HG03520 (cell line): ENCODE measurements around the gene SND1.

Experiments used
- ATAC-seq: cut with Tn5 transposase; IDR thresholded peaks from one replicate; pipeline ENCODE4 v1.9.1; 2021; ENCODE audit warnings: mild to moderate bottlenecking, moderate library complexity; ENCODE audit not compliant: unreplicated experiment

SND1 gene

DNA sequence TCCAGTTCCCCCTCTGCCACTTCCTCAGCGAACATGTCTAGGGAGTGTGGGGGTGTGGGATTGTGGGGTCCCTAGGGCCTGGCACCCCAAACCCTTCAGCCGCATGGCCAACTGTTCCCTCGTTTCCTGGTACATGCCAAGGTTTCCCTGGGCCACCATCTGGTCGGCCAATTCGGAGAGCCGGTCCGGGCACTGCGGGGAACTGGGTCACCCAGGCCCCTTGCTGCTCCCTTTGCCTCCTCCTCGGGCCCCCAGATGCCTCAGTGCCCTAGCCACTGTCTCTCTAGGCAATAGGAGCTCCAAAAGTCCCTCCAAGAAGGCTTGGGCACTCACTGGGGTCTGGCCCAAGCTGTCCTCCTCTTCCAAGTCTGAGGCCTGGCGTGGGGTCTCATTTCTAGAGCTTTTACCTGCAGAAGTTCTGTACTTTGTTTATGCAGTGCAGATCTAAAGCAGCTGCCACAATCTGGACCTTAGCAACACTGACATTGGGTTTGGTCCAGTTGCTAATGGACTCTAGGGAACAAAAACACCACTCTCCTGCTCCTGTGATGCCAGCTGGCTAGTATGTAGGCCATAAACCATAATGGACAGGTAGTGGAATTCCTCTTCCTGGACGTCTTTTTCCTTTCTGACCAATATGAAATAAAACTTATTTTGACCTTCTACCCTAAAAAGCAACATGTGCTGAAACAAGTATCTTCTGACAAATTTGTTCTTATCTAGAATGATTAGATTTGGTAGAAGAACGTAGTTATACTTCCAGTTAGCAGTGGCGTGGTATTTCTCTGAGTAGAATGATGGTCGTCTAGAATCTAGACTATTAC is 206.3 kb downstream of the SND1 start:
- no peak for ATAC-seq

DNA sequence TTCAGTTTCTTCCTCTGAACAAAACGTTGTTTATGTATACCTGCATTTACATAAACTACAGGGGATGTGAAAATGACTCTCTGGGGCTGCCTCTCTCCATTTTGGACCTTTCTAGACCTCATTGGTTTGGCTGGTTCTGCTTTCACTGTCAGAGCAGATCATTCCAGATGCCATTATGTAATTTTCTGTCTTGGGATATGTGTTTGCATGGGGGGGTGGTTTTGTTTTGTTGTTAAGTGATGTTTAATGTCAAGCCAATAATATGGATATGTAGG is 206.9 kb downstream of the SND1 start:
- peak; percentile 46 for ATAC-seq

DNA sequence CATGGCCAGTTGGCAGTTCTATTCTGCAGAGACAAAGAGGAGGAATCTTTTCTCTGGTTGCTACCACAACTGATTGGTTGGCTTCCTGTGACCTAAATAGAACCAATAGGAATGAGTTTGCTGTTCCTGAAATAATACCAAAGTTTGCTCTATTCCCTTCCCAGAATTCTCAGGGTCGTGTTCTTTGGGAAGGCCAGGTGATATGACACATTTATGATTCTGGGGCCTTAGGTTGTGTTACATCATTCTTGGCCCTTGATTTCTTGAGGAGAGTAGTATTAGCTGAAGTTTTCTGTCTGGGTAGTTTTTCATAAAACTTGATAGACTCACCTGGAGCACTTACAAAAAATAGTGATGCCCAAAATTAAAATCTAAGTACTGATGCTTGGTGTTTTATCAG is 207.3 kb downstream of the SND1 start:
- no peak for ATAC-seq

DNA sequence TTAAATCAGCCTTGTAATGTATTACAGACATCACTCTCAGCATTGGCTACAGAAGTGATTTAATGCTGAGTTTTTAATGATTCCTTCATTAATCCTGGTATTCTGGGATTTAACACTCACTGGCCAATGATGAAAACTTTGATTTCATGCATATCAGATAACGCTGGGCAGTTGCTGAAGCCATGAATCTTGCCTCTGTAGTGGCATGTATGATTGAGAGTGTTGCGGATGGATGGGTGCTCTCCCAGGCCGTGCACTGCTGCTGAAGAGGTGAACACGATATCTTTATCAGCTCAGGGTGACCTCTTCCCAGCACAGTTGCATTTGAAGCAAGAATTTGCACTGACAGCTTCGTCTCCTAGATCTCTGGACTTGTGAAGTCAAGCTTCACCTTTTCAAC is 210.5 kb downstream of the SND1 start:
- ATAC-seq = no peak

DNA sequence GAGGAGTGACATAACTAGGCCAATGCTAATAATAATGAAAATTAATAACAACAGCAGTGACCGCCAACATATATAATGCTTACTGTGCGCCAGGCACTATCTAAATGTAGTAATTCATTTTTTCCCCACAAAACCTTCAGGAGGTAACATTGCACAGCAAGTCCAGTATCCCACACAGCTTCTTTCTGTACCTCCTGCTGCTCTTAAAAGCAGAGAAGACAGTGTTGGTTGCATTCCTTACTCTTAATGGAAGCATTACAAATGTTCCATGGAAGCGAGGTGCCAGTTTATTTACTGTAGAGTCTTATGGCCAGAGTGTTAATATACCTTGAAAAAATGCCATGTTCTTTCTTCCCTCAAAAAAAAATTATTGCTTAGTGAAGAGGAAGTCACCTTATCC is 211.1 kb downstream of the SND1 start:
- no peak for ATAC-seq

DNA sequence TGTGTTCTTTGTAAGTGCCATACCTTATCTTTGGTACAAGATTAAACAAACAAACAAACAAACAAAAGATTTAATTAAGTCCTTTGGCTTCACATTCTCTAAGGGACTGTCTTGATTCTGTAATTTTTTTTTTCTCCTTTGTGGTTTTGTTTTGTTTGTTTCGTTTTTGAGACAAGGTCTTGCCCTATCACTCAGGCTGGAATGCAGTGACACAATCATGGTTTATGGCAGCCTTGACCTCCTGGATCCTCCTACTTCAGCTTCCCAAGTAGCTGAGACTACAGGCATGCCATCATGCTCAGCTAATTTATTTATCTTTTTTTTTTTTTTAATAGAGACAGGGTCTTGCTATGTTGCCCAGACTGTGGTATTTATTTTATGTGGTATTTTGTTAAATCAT is 213.5 kb downstream of the SND1 start:
- no peak for ATAC-seq

DNA sequence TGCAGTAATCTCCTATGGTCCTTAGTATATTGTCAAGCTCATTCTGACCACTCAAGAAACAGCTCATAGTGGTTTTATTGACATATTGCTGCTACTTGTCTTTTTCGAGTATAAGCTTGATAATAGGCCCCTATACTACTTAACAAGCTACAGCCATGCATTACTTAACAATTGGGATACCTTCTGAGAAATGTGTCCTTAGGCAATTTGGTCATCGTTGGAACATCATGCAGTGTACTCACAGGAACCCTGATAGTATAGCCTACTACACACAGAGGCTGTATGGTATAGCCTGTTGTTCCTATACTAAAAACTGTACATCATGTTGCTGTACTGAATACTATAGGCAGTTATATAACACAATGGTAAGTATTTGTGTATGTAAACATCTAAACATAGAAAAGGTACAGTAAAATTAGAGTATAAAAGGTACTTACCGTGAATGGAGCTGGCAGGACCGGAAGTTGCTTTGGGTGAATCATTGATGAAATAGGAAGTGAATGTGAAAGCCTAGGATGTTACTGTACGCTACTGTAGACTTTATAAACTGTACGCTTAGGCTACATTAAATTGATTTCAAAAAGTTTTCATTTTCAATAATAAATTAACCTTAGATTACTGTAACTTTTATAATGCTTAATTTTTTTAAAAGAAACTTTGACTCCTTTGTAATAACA is 218.4 kb downstream of the SND1 start:
- ATAC-seq = peak; percentile 68

DNA sequence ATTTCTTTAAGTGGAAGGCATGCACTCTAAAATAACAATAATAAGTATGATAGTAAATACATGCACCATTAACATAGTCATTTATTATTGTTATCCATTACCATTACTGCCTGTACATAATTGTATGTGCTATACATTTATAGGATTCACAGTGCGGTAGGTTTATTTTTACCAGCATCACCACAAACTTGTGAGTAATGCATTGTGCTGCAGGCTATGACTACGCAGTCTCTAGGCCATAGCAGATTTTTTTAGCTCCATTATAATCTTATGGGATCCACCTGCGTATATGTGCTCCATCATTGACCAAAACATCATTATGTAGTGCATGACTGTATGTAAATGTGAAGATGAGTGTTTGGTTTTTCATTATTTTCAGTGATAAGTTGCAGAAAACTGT is 219.2 kb downstream of the SND1 start:
- ATAC-seq = no peak

DNA sequence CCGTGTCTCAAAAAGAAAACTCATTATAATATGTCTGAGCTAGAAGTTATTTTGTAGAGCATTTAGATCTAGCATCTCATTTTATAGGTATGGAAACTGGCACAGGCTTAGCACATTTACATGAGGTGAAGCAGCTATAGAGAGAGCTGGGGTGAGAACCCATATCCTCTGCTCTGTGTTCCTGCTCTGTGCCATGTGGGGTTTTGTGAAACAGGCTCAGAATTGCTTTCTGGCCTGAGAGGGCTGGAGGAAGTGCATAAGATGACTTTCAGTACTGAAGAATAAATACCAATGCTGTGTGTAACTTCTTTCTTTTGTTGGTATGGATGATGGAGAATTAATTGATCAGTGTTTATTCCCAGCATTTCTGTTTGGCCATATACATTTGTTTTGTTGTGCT is 220.1 kb downstream of the SND1 start:
- ATAC-seq = peak; percentile 60

DNA sequence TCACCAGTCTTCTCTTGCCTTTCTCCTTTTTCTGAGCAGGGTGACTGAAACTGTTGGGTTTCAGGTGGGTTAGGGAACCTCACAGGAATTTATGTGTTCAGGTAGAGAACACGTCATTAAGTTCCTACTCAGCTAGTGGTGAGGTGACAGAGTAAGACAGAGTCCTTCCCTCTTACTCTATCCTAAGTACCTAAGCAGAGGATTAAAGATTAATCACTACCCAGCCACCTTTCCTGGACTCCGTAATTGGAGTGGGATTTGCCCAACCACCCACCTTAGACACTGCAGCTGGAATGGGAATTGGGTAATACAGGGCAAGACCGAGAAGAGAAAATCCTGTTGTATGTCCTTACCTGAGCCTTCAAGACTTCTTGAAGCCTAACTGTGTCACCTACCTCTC is 221.2 kb downstream of the SND1 start:
- ATAC-seq = no peak

DNA sequence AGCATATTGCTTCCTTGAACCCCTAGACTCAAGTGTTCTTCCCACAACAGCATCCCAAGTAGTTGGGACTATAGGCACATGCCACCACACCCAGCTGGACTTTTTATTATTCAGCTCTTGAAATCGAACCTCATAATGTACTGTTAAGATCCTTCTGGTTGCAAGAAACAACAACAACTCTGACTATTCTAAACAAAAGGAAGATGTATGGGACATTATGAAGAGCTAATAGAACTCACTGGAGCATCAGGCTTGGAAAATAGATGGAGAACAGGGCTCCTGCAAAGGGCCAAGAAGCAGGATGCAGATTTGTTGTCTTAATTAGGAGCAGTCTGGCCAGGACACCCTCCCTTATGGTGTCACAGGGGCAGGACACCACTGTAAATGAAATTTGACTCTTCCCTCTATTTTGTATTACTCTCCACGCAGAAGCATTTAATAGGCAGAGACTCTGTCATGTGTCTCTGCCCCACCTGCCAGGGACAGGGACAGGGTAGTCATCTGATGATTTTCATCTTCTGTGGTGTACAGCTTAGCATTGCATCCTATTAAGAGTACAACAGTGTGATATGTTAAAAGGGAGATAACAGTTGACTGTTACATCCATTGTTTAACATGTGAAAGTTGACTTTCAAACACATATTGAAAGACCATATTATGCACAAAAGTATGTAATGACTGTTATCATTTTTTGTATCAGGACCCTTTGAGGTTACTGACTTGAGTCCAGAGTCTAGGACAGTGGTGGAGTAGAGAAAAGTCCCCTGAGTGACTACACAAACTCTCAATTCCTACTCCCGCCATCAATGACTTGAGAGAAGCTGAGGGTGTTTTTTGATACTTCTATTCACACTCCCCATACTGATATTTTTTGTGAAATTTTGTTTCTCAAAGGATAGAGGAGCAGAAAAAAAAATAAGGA is 222.0 kb downstream of the SND1 start:
- ATAC-seq = no peak

DNA sequence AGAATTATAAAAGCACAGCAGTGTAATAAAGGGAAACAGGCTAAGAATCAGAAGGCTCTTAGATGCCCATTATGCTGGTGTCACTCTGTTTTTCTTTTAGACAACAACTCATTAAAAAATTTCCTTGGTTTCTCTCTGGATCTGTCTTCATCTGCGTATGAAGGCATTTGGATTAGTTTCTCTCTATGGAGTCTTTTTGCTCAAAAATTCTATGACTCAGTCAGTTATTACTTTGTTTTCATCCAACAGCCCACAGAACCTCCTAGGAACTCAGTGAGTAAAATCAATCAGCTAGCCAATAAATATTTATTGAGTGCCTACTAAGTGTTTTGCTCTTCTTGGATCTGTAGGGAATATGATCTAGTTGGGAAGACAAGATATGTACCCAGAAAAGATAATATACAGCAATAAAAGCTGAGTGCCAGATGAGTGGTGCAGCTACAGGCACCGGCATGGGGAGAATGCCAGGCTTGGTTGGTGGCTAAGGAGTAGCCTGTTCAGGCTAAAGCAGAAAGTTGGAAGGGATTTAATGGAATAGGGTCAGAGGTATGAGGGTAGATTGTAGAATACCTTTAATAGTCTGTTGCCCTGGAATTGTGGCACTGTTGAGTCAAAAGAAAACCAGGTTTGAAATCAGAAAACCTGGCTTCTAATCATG is 223.1 kb downstream of the SND1 start:
- no peak for ATAC-seq

DNA sequence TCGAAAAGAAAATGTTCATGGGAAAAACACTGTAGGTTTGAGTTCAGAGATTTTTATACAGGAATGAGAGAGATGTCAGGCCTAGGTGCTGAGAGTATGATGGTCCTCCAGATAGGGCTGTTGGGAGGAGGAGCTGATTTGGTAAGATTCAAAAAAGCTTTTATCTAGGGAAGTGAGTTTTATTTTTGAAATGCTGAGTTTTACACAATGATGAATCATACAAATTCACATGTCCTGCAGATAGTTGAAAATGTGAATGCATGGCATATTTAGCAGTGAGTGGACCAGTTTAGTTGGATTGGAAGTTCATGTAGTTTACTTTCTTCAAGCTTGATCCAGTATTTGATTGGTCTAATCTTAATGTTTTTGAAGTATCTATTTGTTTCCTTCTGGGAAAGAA is 224.4 kb downstream of the SND1 start:
- no peak for ATAC-seq

DNA sequence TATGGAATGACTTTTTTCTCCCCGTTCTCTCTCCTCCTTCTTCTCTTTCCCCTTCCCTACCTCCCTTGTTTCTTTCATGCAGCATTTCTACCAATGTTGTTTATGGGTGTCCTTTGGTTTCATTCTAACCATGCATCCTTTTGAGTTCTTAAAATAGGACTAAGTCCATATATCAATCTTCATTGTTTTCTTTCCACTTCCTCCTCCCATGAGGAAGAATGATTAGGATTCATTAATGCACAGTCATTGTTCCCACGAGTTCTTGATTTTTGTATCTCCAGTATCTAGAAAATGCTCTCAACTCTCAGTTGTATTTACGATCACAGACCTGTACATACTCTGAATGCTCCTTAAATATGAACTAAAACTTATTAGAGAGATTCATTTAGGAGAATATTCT is 226.0 kb downstream of the SND1 start:
- ATAC-seq = no peak

DNA sequence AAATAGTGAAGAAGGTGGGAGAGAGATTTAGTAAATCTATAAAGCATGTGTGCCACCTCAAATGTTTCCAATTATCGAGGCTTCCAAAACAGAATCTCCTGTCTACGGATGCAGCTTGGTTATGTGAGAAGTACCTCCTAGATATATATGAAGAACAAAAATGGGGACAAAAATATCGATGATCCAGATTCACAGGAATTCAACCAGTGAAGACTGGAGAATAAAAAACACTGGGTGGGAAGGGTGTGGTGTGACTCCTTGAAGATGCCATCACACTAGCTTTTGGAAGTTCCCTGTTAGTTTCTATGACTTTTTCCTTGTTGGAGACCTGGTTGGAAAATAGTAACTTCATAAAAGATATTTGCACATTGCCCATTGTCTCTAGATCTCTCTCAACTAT is 226.8 kb downstream of the SND1 start:
- ATAC-seq = no peak

DNA sequence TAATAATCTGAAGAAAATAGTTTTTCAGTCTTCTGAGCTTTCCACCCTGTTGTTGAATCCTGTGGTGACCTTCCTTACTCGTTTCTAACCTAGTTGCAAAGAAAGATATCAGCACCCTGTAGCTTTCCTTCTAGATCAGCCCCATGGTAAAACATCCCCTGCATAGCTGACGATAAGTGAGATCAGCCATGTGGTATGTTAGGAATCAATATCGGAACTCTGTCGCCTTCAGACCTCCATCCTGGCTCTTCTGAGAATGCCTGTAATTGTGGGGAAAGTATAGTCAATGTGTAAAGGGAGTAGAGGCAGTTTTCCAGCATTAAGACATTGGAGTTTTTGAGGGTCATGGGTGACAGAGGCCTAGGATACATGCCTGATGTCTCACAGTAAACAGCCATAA is 227.4 kb downstream of the SND1 start:
- ATAC-seq = no peak

DNA sequence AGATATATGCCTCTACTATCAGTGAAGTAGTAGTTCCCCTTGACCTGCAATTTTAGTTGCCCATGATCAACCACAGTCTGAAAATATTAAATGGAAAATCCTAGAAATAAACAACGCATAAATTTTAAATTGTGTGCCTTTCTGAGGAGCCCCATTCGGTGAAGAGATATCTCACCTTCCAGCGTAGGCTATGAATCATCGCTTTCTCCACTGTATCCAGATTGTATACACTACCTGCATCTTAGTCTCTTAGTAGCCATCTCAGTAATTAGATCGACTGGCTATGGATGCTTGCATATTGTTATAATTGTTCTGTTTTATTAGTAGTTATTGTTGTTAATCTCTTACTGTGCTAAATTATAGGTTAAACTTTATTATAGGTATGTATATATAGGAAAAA is 227.9 kb downstream of the SND1 start:
- ATAC-seq = no peak

DNA sequence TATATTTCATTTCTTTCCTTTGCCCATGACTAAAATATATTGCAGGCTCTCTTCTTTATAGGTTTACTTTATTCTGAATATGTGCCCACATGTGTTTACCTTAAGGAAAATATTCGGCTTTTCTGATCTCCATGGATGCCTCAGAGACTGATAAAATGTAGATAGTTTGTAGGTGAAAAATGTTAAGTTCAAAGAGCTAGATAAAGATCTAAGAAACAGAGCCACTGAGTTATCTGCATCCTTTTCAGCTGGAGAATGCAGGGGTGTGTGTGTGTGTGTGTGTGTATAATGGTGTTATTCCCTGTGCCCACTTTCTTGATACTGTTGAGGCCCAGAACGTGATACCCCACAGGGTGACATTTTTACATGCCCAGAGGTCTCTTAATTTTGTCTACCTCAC is 228.5 kb downstream of the SND1 start:
- no peak for ATAC-seq

DNA sequence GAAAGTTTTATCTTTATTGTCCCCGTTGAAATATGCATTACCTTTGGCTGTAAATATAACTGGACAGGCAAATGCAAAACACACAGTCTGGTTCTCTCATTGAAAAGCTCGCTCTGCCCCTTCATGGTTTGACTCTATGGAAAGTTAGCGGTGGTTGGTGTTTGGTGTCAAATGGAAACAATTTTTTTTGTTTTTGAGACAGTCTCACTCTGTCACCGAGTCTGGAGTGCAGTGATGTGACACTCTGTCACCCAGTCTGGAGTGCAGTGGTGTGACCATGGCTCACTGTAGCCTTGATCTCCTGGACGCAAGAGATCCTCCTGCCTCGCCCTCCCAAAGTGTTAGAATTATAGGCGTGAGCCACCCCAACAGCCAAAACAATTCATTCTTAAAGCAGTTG is 229.6 kb downstream of the SND1 start:
- no peak for ATAC-seq

DNA sequence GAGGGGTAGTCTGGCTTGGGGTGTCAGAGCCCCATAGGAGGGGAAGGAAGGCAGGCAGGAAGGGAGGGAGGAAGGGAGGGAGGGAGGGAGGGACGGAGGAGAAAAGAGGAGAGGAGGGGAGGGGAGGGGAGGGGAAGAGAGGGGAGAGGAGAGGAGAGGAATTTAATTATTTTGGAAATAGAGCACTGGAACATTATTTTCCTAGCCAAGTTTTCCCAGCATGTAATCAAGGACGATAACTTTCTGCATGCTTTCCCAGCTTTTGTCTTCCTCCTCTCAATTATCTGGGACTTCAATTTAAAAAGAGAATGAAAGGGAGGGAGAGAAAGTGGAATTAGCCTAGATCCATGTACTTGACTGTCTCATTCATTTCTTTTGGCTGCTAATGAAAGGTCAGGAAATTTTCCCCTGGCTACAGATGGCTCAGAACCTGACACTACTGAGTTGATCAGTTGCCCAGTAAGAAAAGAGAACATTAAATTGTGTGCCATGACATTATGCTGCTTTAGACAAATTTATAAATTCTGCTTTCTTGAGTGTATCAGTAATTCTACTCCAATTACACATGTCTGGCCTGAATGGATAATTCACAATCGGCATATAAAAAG is 230.4 kb downstream of the SND1 start:
- ATAC-seq = no peak

DNA sequence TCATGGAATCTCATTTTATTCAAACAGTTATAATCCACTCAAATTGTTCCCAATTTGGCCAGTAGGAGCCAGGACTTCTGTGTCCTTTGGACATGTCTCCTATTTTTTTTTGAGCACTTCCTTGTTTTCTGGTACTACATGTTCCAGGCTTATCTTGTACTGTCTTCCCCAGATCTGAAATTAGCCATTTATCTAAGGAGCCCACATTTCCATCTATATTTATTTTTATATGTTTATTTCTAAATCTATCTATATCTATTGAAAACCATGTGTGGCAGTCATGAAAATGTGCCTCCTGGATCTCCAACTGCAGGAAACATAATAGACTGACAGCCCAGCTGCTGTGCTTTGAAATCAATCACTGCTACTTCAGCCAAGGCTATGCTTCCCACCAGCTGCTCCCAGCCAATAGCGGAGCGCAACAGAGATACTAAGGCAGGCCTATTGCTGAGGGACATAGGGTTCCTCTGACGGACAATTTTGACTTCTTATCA is 232.1 kb downstream of the SND1 start:
- ATAC-seq = no peak
